GM21529 (cell line): ENCODE measurements around the gene SLC2A11.
"Not testable (repeated sequence)": the region's sequence is repeated elsewhere in the genome, so short reads cannot be mapped to it uniquely, and the experiment has no call there.

Experiments
- ATAC-seq: cut with Tn5 transposase; IDR thresholded peaks from one replicate; pipeline ENCODE4 v1.9.1; 2021; ENCODE audit not compliant: unreplicated experiment

Gene SLC2A11

GRCh38 chr22:23845265-23846080 lies 12.2 kb upstream of the SLC2A11 start:
- ATAC-seq = no peak

DNA sequence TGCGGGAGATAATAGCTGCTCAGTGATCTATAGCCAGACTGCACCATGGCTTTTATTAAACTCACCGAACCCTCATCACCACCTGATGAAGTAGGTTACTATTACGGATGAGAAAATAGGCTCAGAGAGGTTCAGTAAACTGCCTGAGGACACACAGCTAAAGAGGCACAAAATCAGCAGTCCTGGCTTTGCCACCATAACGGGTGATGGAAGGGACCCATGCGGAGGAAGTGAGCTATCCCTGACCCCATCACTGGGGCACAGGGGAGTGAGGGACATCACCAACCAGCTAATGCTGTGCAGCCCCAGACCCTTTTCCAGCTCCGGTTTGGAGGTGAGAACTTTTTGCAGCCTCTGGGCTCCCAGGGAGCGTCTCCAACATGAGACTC lies 11.6 kb upstream of the SLC2A11 start:
- no peak for ATAC-seq

DNA sequence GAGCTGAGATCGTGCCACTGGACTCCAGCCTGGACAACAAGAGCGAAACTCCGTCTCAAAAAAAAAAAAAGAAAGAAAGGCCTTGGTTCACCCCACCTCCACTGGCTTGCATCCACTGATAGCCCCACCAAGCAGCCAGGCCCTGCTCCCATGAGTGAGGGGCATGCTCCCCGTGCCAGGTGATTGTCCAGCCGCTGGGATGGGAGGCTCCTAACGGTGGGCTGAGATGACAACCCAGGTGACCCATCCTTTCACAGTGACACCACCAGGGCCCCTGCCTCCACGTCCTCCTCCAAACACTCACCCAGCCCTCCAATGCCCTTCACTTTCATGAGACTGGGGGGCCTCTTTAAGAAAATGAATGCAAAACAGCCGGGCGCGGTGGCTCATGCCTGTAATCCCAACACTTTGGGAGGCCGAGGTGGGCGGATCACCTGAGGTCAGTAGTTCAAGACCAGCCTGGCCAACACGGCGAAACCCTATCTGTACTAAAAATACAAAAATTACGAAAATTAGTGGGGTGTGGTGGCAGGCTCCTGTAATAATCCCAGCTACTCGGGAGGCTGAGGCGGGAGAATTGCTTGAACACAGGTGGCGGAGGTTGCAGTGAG lies 10.3 kb upstream of the SLC2A11 start:
- ATAC-seq = no peak

DNA sequence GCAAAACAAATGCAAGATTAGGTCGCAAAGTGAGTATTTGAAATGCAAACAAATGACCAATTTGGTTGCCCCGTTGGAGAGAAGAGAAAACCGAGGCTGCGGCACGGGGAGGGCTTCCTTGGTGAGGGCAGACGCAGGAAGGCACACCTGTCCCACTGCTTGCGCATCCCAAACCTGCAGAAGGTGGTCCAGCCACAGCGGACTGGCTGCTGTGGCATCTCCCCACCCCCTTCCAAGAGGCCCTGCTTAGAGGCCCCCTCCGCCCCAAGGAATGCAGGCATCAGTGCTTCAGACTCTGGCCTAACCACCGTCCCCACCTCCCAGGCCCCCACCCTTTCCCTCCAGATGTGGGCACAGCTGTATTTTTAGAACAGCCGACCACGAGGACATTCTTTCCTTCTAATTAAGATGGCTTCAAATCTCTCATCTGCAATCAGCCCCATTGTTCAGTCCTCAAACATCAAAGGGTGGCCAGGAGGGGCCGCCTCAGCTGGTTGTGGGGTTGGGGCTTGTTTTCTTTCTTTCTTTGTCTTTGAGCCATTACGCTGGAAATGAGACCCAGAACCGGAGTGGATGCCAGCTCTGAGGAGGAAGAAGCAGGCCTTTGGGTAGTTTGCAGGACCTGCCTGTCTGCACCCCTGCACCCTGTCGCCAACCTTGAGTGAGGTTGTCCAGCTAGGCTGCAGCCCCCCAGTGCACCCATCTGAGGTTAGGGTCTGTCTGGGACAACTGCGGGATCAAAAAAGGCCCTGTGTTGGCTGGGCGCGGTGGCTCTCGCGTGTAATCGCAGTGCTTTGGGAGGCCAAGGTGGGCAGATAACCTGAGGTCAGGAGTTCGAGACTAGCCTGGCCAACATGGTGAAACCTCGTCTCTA lies 9.4 kb upstream of the SLC2A11 start:
- ATAC-seq = no peak

DNA sequence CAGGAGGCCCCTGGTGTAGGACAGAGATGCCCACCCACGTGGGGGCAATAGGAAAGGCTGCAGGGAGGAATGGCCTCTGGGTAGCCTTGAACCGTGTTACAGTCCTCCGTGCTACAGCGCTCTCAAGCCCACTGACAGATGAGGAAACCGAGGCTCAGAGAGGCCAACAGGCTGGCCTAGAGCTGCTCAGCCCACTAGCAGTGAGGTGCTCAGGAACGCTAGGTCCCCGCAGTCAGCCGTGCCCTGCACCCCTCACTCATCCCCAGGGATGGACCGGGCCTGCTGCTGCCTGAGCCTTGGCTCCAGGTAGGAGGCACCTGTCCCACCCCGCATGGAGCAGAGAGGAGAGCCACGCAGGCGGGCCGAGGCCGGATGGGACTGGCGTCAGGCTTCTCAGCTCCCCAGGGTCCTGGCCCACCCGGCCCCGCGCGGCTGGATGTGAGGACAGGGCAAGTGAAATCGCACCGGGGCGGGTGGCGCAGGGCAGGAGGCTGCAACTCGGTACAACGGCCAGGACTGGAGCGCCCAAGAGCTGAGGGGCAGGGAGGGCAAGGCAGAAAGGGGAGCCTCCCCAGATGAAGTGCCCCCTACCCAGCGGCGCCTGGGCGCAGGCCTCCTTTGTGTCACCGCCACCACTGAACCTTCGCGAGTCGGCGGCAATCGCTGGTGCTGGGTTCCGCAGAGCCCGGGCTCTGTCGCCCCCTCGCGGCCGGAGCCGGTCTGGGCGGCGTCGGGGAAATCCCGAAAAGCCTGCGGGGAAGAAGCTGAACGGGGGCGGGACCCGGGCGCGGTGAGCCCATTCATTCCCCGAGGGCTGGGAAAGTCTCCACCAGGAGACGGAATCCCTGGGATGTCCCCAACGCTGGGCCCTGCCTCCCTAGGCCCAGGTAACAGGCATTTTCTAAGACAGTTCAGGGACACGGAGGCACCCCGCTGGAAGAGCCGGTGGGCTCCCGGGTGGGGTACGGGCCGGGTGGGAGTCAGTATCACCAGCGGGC lies 8.4 kb upstream of the SLC2A11 start:
- ATAC-seq = no peak

DNA sequence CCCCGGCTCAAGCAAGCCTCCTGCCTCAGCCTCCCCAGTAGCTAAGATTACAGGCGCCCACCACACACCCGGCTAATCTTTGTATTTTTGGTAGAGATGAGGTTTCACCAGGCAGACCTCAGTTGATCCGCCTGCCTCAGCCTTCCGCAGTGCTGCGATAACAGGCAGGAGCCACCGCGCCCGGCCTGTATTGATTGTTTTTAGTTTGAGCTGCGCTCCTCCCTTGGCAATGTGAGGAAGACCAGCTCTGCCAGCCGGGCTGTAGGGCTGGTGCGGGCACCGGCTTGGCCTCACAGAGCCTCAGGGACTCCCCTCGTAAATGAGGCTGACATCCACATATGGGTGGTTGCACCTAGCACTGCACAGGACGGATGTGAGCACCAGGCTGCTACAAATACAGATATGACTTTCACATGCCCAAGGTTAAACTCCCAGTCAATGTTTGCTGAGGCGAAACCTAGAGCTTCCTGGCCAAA lies 7.5 kb upstream of the SLC2A11 start:
- peak; percentile 53 for ATAC-seq

GRCh38 chr22:23856721-23857605 lies 712 bp upstream of the SLC2A11 start:
- peak; percentile 43 for ATAC-seq

- ATAC-seq = no peak
Measured at GRCh38 chr22:23858484-23858815, 775 bp downstream of the SLC2A11 start.

DNA sequence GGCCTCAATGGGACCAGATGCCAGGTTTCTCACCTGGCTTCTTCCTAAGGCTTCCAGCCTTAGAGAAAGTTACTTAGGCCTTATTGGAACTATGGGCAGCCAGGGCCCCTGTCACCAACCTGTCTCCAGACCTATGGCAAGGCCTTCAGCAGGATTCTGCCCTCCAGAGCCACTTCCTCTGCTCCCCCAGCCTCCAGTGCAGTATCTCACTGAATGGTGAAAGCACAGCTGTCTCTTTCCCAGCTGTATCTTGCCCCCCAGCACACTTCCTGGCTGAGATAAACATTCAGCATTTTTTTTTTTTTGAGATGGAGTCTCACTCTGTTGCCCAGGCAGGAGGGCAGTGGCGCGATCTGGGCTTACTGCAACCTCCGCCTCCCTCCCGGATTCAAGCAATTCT lies 1.5 kb downstream of the SLC2A11 start:
- no peak for ATAC-seq

- not testable (repeated sequence) for ATAC-seq
Measured at GRCh38 chr22:23860187-23860586, 2.5 kb downstream of the SLC2A11 start.

GRCh38 chr22:23862103-23862502 lies 4.4 kb downstream of the SLC2A11 start:
- no peak for ATAC-seq

DNA sequence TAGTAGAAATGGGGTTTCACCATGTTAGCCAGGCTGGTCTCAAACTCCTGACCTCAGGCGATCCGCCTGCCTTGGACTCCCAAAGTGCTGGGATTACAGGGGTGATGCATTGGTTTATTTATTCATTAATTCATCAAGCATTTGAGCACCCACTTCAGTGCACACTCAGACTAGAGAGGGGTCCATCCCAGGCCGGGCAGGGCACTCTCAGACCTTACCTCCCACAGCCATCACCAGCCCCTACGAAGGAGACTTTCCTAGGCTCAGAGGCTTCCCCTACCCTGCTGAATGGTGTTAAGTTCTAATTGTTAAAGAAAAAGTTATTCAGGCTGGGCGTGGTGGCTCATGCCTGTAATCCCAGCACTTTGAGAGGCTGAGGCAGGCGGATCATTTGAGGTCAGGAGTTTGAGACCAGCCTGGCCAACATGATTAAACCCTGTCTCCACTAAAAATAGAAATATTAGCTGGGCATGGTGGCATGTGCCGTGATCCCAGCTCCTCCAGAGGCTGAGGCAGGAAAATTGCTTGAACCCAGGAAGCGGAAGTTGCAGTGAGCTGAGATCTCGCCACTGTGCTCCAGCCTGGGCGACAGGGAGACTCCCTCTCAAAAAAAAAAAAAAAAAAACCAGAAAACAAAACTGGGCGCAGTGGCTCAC lies 7.0 kb downstream of the SLC2A11 start:
- ATAC-seq = not testable (repeated sequence)

GRCh38 chr22:23868580-23868979 lies 10.9 kb downstream of the SLC2A11 start:
- no peak for ATAC-seq

DNA sequence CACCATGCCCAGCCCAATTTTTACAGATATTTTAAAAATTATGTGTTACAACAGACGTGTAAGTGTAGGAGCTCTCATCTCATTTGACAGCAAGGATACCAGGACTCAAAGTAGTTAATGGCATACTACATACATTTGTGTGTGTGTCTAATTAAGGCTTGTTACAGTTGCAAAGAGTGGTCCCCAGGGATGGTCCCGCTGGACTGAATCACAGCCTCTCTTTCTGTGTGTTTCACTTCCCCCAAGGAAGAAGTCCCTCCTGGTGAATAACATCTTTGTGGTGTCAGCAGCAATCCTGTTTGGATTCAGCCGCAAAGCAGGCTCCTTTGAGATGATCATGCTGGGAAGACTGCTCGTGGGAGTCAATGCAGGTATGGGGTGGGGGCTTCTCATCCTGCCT lies 17.2 kb downstream of the SLC2A11 start:
- ATAC-seq = no peak

- no peak for ATAC-seq
Measured at GRCh38 chr22:23875801-23876200, 18.1 kb downstream of the SLC2A11 start.

DNA sequence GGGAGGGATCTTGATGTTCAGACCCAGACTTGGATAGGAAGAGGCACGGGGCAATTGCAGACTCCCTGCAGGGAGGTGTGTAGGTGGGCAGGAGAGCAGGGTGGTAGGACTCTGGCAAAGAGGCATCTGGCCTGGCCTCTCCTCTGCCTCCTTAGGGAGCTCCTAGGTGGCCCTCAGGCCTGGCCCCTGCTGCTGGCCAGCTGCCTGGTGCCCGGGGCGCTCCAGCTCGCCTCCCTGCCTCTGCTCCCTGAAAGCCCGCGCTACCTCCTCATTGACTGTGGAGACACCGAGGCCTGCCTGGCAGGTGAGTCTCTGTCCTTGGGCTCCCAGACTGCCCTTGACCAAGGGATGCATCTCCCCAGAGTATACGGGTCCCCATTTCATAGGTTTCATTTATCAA lies 19.9 kb downstream of the SLC2A11 start:
- ATAC-seq = no peak

GRCh38 chr22:23878219-23878618 lies 20.5 kb downstream of the SLC2A11 start:
- no peak for ATAC-seq

- ATAC-seq = no peak
Measured at GRCh38 chr22:23882370-23882769, 24.7 kb downstream of the SLC2A11 start.

DNA sequence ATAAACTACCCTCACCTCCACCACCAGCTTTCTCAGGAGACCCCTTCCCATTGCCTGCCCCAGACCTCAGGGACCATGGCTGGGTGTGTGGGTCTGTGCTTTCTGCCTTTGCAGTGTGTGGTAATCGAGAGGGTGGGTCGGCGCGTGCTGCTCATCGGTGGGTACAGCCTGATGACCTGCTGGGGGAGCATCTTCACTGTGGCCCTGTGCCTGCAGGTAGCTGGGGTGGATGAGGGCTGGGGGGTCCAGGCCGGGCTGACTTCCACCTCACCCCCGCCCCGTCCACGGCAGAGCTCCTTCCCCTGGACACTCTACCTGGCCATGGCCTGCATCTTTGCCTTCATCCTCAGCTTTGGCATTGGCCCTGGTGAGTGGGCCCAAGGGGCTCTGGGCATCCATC lies 26.0 kb downstream of the SLC2A11 start:
- no peak for ATAC-seq
